ENCODE results near the gene ADCY1. TPM values are rescaled to one million over a fixed set of nuclear protein-coding genes. Genes with fewer than 3 reads are reported as not detected.

Gene ADCY1
- total RNA-seq, 2 donors from 2014 or later, result 0.14 to 0.85 TPM

DNA sequence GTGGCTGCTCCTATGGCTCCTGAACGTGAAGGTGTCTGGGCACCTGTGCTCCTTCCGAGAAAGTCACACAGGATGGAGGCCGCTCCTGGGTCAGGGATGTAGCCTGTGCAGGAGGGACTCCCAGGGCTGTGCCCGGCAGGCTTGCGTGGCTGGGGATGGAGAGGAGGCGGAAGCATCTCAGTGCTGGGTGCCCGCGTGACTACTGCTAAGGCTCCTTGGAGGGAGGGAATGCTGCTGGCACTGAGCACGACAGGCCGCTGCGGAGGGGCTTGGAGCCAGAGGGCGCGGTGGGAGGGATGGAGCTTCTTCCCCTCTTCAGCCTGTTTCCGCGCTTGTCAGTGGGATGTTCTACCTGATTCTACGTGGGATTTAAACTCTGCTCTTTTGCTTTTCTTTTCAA is 35.0 kb downstream of the ADCY1 start:
- Histone ChIP-seq H3K27ac (no peak overlapping the region), H3K4me1 (ENCODE audit: control insufficient read depth in 1 of 2, low read depth in 2 of 2) (no peaks in the 10 kb centered on the region), H3K4me3 (no peak overlapping the region), H3K27me3 (replicated peaks; ENCODE audit: insufficient read depth) (no peaks in the 10 kb centered on the region), H3K9me3 (peaks cover 4% of the 10 kb centered on the region), H3K36me3 (no peaks in the 10 kb centered on the region)
- TF ChIP-seq, protein P1, sequence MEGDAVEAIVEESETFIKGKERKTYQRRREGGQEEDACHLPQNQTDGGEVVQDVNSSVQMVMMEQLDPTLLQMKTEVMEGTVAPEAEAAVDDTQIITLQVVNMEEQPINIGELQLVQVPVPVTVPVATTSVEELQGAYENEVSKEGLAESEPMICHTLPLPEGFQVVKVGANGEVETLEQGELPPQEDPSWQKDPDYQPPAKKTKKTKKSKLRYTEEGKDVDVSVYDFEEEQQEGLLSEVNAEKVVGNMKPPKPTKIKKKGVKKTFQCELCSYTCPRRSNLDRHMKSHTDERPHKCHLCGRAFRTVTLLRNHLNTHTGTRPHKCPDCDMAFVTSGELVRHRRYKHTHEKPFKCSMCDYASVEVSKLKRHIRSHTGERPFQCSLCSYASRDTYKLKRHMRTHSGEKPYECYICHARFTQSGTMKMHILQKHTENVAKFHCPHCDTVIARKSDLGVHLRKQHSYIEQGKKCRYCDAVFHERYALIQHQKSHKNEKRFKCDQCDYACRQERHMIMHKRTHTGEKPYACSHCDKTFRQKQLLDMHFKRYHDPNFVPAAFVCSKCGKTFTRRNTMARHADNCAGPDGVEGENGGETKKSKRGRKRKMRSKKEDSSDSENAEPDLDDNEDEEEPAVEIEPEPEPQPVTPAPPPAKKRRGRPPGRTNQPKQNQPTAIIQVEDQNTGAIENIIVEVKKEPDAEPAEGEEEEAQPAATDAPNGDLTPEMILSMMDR (IDR thresholded peaks at IDR 0.05), result no peak
- ATAC-seq (ENCODE audit: insufficient number of reproducible peaks, low FRiP score, low read depth) (no peak), DNase-seq (ENCODE audit: low spot score) (no peak)

DNA sequence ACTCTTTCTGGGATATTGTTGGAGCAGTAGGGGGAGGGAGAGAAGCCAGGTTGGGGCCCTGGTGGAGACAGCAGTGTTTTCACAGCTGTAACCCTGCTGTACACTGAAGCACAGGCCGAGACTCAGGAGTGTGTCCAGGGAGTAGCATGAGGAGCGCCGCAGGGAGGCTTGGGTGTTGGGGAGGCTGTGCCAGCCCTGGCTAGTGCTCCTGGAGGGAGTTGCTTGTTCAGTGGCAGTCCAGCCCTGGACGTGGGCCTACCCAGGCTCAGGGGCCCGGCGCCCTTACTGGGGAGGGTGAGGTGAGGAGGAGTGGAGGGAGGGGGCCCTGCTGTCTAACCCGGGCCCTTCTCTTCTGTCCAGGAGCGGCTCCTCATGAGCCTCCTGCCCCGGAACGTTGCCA is 35.9 kb downstream of the ADCY1 start:
- no peak for ATAC-seq (ENCODE audit: insufficient number of reproducible peaks, low FRiP score, low read depth)
- DNase-seq (ENCODE audit: low spot score), result no peak

DNA sequence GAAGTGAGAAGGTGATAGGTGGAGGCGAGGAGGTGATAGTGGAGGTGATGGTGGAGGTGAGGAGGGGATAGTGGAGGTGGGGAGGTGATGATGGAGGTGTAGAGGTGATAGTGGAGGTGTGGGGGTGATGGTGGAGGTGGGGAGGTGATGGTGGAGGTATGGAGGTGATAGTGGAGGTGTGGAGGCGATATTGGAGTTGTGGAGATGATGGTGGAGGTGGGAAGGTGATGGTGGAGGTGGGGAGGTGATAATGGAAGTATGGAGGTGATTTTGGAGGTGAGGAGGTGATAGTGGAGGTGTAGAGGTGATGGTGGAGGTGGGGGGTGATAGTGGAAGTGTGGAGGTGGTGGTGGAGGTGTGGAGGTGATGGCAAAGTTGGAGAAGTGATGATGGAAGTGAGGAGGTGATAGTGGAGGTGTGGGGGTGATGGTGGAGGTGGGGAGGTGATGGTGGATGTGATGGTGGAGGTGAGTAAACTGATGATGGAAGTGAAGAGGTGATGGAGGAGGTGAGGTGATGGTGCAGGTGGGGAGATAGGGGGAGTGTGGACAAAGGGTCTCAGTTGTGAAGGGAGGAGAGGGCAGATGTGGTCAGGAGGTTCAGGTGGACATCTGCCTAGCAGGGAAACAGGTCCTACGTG is 36.6 kb downstream of the ADCY1 start:
- Histone ChIP-seq H3K27me3 (replicated peaks; ENCODE audit: insufficient read depth) (no peaks in the 10 kb centered on the region), H3K4me1 (ENCODE audit: control insufficient read depth in 1 of 2, low read depth in 2 of 2) (no peaks in the 10 kb centered on the region), H3K36me3 (no peaks in the 10 kb centered on the region), H3K27ac (no peak overlapping the region), H3K4me3 (no peak overlapping the region), H3K9me3 (peaks cover 6% of the 10 kb centered on the region)
- no peak for DNase-seq (ENCODE audit: low spot score)
- TF ChIP-seq, protein P1 (IDR thresholded peaks at IDR 0.05), result no peak
- ATAC-seq (ENCODE audit: insufficient number of reproducible peaks, low FRiP score, low read depth), result no peak

More for the DNA sequence above, 35.9 kb downstream of the ADCY1 start:
- H3K9me3 ChIP-seq, result peaks cover under 1% of the 10 kb centered on the region
- H3K27me3 ChIP-seq (replicated peaks; ENCODE audit: insufficient read depth), result no peaks in the 10 kb centered on the region
- no peaks in the 10 kb centered on the region for H3K36me3 ChIP-seq
- H3K27ac ChIP-seq, result no peak overlapping the region
- TF ChIP-seq, protein P1 (IDR thresholded peaks at IDR 0.05), result no peak
- H3K4me1 ChIP-seq (ENCODE audit: control insufficient read depth in 1 of 2, low read depth in 2 of 2), result no peaks in the 10 kb centered on the region
- no peak overlapping the region for H3K4me3 ChIP-seq

DNA sequence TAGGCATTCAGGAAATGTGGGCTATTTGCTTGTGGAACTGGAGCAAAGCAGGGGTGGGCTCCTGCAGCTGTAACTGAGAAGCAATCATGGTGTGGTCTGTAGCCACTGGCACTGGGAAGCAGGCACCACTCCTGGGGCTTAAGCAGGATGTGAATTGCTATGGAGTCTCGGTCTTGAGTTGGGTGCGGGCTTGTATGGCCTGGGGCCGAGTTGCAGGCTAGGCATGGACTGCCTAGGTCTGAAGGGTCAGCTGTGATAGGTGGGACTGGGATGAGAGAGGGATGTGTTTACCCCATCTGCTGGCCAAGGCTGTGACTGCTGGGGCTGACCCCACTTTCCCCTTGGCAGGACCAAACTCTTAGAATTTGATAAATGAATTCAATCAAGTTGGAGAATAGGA is 43.0 kb downstream of the ADCY1 start:
- TF ChIP-seq, protein P1 (IDR thresholded peaks at IDR 0.05), result no peak
- ATAC-seq (ENCODE audit: insufficient number of reproducible peaks, low FRiP score, low read depth), result no peak
- H3K9me3 ChIP-seq, result peaks cover 6% of the 10 kb centered on the region

DNA sequence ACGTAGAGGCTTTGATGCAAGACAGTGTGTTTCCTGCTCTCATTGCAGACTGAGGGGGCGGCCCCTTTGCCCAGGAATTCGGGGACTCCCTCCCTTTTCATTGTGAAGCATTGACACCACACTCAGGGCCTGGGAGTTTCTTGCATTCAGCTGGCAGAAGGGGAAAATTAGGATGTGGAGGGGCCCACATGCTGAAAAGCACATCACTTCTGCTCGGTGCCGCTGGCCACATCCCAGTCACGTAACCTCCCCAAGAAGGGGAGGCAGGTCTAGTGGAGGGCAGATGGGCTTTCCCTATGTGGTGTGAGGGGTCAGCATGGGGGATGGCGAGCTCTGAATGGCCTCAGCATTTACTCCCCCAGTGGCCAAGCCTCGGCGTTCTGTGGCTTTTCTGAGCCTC is 47.9 kb downstream of the ADCY1 start:
- DNase-seq (ENCODE audit: low spot score), result no peak
- no peaks in the 10 kb centered on the region for H3K27me3 ChIP-seq (replicated peaks; ENCODE audit: insufficient read depth)
- H3K4me1 ChIP-seq (ENCODE audit: control insufficient read depth in 1 of 2, low read depth in 2 of 2), result no peaks in the 10 kb centered on the region
- H3K36me3 ChIP-seq, result no peaks in the 10 kb centered on the region
- TF ChIP-seq, protein P1 (IDR thresholded peaks at IDR 0.05), result no peak
- ATAC-seq (ENCODE audit: insufficient number of reproducible peaks, low FRiP score, low read depth), result no peak
- H3K9me3 ChIP-seq, result no peaks in the 10 kb centered on the region
- H3K27ac ChIP-seq, result no peak overlapping the region
- H3K4me3 ChIP-seq, result no peak overlapping the region

More for the DNA sequence above, 43.0 kb downstream of the ADCY1 start:
- H3K27ac ChIP-seq, result no peak overlapping the region
- DNase-seq (ENCODE audit: low spot score), result no peak
- no peaks in the 10 kb centered on the region for H3K36me3 ChIP-seq
- H3K27me3 ChIP-seq (replicated peaks; ENCODE audit: insufficient read depth), result no peaks in the 10 kb centered on the region
- H3K4me3 ChIP-seq, result no peak overlapping the region
- H3K4me1 ChIP-seq (ENCODE audit: control insufficient read depth in 1 of 2, low read depth in 2 of 2), result no peaks in the 10 kb centered on the region

Data from thoracic aorta (tissue), 2 donors.